ENCODE data around the gene CEP43.
A peak's percentile ranks its signal among the peaks of the same experiment; 100 is the strongest.

Gene CEP43

GRCh38 chr6:167044696-167045095 is 45.5 kb downstream of the CEP43 start:
- Histone ChIP-seq H3K23ac (ENCODE audit: low read length) (no peak overlapping the region), H3K79me2 (ENCODE audit: control insufficient read depth, insufficient read depth, low read length, poor library complexity) (no peaks in the 10 kb centered on the region), H2BK12ac (ENCODE audit: low read length) (no peak overlapping the region), H4K91ac (ENCODE audit: low read depth, low read length) (no peak overlapping the region), H3K4me1 (ENCODE audit: control insufficient read depth in 1 of 2, insufficient read depth in 2 of 2, low read length in 2 of 2) (no peaks in the 10 kb centered on the region), H2AFZ (ENCODE audit: insufficient read depth, low read length, poor library complexity) (no peak overlapping the region), H3K36me3 (ENCODE audit: control insufficient read depth in 1 of 2, insufficient read depth in 2 of 2, low read length in 2 of 2) (peaks cover 1 to 8% of the 10 kb centered on the region in 2 experiments), H3K79me1 (ENCODE audit: low read length) (no peaks in the 10 kb centered on the region), H3K14ac (ENCODE audit: low read length) (no peak overlapping the region), H4K8ac (ENCODE audit: low read depth, low read length) (no peak overlapping the region), H3K9me3 (ENCODE audit: insufficient read depth, low read depth, low read length) (peaks cover 2% of the 10 kb centered on the region), H2BK120ac (ENCODE audit: insufficient read depth, low read length, poor library complexity) (no peak overlapping the region), H2BK5ac (ENCODE audit: low read depth, low read length, poor library complexity) (no peak overlapping the region), H2AK5ac (ENCODE audit: low read length) (no peak overlapping the region), H3K9ac (ENCODE audit: low read length) (peak overlapping the region; percentile 2), H3K4me3 (ENCODE audit: low read depth, low read length) (no peak overlapping the region), H3K4me2 (ENCODE audit: low read length) (no peak overlapping the region), H3K27ac (ENCODE audit: low read depth, low read length) (no peak overlapping the region), H3K27me3 (ENCODE audit: insufficient read depth, low read length) (no peaks in the 10 kb centered on the region), H4K12ac (ENCODE audit: low read depth, low read length) (no peak overlapping the region), H3K18ac (ENCODE audit: low read length) (no peak overlapping the region), H3K4ac (ENCODE audit: low read depth, low read length) (no peak overlapping the region)
- no CpG with 5 or more reads among the region's 10 CpGs for WGBS (ENCODE audit: extremely low coverage, insufficient coverage, insufficient read length)
- DNase-seq = no peak

DNA sequence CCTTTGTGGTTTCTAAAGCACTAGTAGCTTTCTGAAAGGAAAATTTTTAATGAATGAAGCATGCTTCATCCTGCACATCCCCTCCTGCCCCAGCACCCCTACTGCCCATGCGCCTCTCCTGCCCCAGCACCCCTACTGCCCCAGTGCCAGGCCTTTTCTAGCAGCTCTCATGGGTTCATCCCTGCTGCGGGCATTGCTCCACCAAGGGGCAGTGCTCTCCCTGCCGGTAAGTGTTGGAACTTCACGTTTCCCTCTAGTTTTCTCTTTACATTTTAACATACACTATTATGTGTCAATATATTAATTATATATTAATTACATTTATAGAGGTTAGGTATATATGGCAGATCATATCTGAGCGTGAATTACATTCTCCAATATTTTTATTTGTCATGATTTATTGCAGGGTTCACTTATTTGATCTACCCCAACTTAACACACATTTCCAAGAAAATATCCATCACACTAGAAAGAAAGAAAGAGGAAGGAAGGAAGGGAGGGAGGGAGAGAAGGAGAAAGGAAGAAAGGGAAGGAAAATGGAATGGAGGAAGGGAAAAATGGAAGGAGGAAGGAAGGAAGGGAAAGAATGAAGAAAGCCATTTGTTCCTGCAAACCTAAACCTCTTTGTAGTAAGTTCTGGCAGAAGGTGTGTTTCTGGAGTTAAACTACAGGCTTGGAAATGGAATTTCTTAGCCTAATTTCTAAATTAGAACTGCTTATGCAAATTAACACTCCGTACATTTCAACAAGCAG is 46.8 kb downstream of the CEP43 start:
- Histone ChIP-seq H3K27ac (ENCODE audit: low read depth, low read length) (no peak overlapping the region), H3K4me3 (ENCODE audit: low read depth, low read length) (no peak overlapping the region), H3K4me2 (ENCODE audit: low read length) (no peak overlapping the region), H2BK120ac (ENCODE audit: insufficient read depth, low read length, poor library complexity) (no peak overlapping the region), H3K14ac (ENCODE audit: low read length) (no peak overlapping the region), H3K4me1 (ENCODE audit: control insufficient read depth in 1 of 2, insufficient read depth in 2 of 2, low read length in 2 of 2) (no peaks in the 10 kb centered on the region), H3K79me1 (ENCODE audit: low read length) (no peaks in the 10 kb centered on the region), H3K23ac (ENCODE audit: low read length) (no peak overlapping the region), H3K18ac (ENCODE audit: low read length) (no peak overlapping the region), H3K36me3 (ENCODE audit: control insufficient read depth in 1 of 2, insufficient read depth in 2 of 2, low read length in 2 of 2) (peaks cover 1 to 7% of the 10 kb centered on the region in 2 experiments), H3K27me3 (ENCODE audit: insufficient read depth, low read length) (no peaks in the 10 kb centered on the region), H2AK5ac (ENCODE audit: low read length) (no peak overlapping the region), H3K9ac (ENCODE audit: low read length) (no peak overlapping the region), H2AFZ (ENCODE audit: insufficient read depth, low read length, poor library complexity) (no peak overlapping the region), H3K79me2 (ENCODE audit: control insufficient read depth, insufficient read depth, low read length, poor library complexity) (no peaks in the 10 kb centered on the region), H2BK5ac (ENCODE audit: low read depth, low read length, poor library complexity) (no peak overlapping the region), H2BK12ac (ENCODE audit: low read length) (no peak overlapping the region), H4K91ac (ENCODE audit: low read depth, low read length) (no peak overlapping the region), H3K4ac (ENCODE audit: low read depth, low read length) (no peak overlapping the region), H4K8ac (ENCODE audit: low read depth, low read length) (no peak overlapping the region), H3K9me3 (ENCODE audit: insufficient read depth, low read depth, low read length) (peaks cover 2% of the 10 kb centered on the region), H4K12ac (ENCODE audit: low read depth, low read length) (no peak overlapping the region)
- no CpG with 5 or more reads among the region's 6 CpGs for WGBS (ENCODE audit: extremely low coverage, insufficient coverage, insufficient read length)
- peak in 1 of 2 donors; percentile 54 for DNase-seq

GRCh38 chr6:167046861-167047495 is 47.8 kb downstream of the CEP43 start:
- Histone ChIP-seq H3K79me2 (ENCODE audit: control insufficient read depth, insufficient read depth, low read length, poor library complexity) (no peaks in the 10 kb centered on the region), H2BK12ac (ENCODE audit: low read length) (no peak overlapping the region), H2AK5ac (ENCODE audit: low read length) (no peak overlapping the region), H4K8ac (ENCODE audit: low read depth, low read length) (no peak overlapping the region), H3K9ac (ENCODE audit: low read length) (no peak overlapping the region), H4K12ac (ENCODE audit: low read depth, low read length) (no peak overlapping the region), H3K36me3 (ENCODE audit: control insufficient read depth in 1 of 2, insufficient read depth in 2 of 2, low read length in 2 of 2) (peaks cover 1 to 5% of the 10 kb centered on the region in 2 experiments), H3K23ac (ENCODE audit: low read length) (no peak overlapping the region), H2BK120ac (ENCODE audit: insufficient read depth, low read length, poor library complexity) (no peak overlapping the region), H3K4me2 (ENCODE audit: low read length) (no peak overlapping the region), H2BK5ac (ENCODE audit: low read depth, low read length, poor library complexity) (no peak overlapping the region), H3K79me1 (ENCODE audit: low read length) (no peaks in the 10 kb centered on the region), H3K18ac (ENCODE audit: low read length) (no peak overlapping the region), H3K9me3 (ENCODE audit: insufficient read depth, low read depth, low read length) (peaks cover 2% of the 10 kb centered on the region), H3K4ac (ENCODE audit: low read depth, low read length) (no peak overlapping the region), H3K27ac (ENCODE audit: low read depth, low read length) (no peak overlapping the region), H3K4me1 (ENCODE audit: control insufficient read depth in 1 of 2, insufficient read depth in 2 of 2, low read length in 2 of 2) (no peaks in the 10 kb centered on the region), H3K27me3 (ENCODE audit: insufficient read depth, low read length) (no peaks in the 10 kb centered on the region), H3K4me3 (ENCODE audit: low read depth, low read length) (no peak overlapping the region), H2AFZ (ENCODE audit: insufficient read depth, low read length, poor library complexity) (no peak overlapping the region), H4K91ac (ENCODE audit: low read depth, low read length) (no peak overlapping the region), H3K14ac (ENCODE audit: low read length) (no peak overlapping the region)
- WGBS (ENCODE audit: extremely low coverage, insufficient coverage, insufficient read length) = no CpG with 5 or more reads among the region's 8 CpGs
- DNase-seq = no peak

GRCh38 chr6:167047554-167047953 is 48.4 kb downstream of the CEP43 start:
- H3K4me1 ChIP-seq (ENCODE audit: control insufficient read depth in 1 of 2, insufficient read depth in 2 of 2, low read length in 2 of 2) = no peaks in the 10 kb centered on the region
- H2AFZ ChIP-seq (ENCODE audit: insufficient read depth, low read length, poor library complexity) = no peak overlapping the region
- no peak overlapping the region for H2AK5ac ChIP-seq (ENCODE audit: low read length)
- no peaks in the 10 kb centered on the region for H3K79me2 ChIP-seq (ENCODE audit: control insufficient read depth, insufficient read depth, low read length, poor library complexity)
- peaks cover 2% of the 10 kb centered on the region for H3K9me3 ChIP-seq (ENCODE audit: insufficient read depth, low read depth, low read length)
- no peak overlapping the region for H3K4ac ChIP-seq (ENCODE audit: low read depth, low read length)
- H3K9ac ChIP-seq (ENCODE audit: low read length) = no peak overlapping the region
- peaks cover 1 to 5% of the 10 kb centered on the region in 2 experiments for H3K36me3 ChIP-seq (ENCODE audit: control insufficient read depth in 1 of 2, insufficient read depth in 2 of 2, low read length in 2 of 2)
- H2BK5ac ChIP-seq (ENCODE audit: low read depth, low read length, poor library complexity) = no peak overlapping the region
- WGBS (ENCODE audit: extremely low coverage, insufficient coverage, insufficient read length) = no CpG with 5 or more reads among the region's 10 CpGs
- H4K91ac ChIP-seq (ENCODE audit: low read depth, low read length) = no peak overlapping the region
- no peak overlapping the region for H2BK120ac ChIP-seq (ENCODE audit: insufficient read depth, low read length, poor library complexity)
- H4K8ac ChIP-seq (ENCODE audit: low read depth, low read length) = no peak overlapping the region
- no peaks in the 10 kb centered on the region for H3K79me1 ChIP-seq (ENCODE audit: low read length)
- no peak overlapping the region for H3K4me3 ChIP-seq (ENCODE audit: low read depth, low read length)
- H3K27me3 ChIP-seq (ENCODE audit: insufficient read depth, low read length) = no peaks in the 10 kb centered on the region
- H4K12ac ChIP-seq (ENCODE audit: low read depth, low read length) = no peak overlapping the region
- no peak overlapping the region for H3K27ac ChIP-seq (ENCODE audit: low read depth, low read length)
- peak in 1 of 2 donors; percentile 10 for DNase-seq
- no peak overlapping the region for H2BK12ac ChIP-seq (ENCODE audit: low read length)
- H3K18ac ChIP-seq (ENCODE audit: low read length) = no peak overlapping the region
- no peak overlapping the region for H3K23ac ChIP-seq (ENCODE audit: low read length)
- H3K4me2 ChIP-seq (ENCODE audit: low read length) = no peak overlapping the region
- H3K14ac ChIP-seq (ENCODE audit: low read length) = no peak overlapping the region
